ENCODE measurements around the gene NEMP1.
"Not testable (repeated sequence)": the region's sequence is repeated elsewhere in the genome, so short reads cannot be mapped to it uniquely, and the experiment has no call there.

NEMP1 gene

GRCh38 chr12:57053146-57053545 is 25.4 kb downstream of the NEMP1 start:
- DNase-seq = not testable (repeated sequence)

GRCh38 chr12:57051011-57051410 is 27.6 kb downstream of the NEMP1 start:
- DNase-seq = no peak

DNA sequence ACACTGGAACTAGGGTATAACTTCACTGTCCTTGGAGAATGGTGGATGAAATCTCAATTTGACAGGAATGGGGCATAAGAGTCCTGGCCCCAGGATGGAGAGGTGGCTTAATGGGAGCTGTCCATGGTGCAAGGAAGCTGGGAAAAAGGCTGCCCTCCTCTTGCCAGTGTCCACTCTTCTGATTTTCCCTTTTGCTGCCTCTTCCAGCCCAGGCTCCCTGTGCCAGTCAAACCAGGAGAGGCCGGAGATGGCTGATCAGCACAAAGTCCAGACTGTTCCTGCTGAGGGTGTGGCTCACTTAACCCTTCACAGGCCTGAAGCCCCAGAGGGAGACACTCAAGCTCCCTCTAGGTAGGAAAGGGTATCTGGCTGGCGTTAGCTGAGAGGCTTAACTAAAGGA is 28.7 kb downstream of the NEMP1 start, which contains the start of gene MYO1A:
TSS of gene MYO1A (minus strand) at position 240 of the 400 bp plus-strand sequence. CDS start 1,806 bp downstream, outside the sequence.
- no peak for DNase-seq

DNA sequence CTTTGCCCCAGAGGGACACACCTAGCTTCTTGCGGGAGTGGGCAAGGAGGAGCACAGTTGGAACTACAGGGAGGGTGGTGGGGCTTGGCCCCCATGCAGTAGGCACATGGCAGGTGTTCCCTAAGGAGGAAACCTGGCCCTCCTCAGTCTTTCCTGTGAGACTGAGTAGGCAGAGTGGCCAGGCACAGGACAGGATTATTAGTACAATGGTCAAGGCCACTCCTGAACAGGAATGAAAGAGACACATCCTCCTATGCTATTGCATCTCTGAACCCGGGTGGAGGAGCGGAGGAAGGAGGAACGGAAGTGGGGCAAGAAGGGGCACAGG is 29.5 kb downstream of the NEMP1 start:
- DNase-seq = no peak

DNA sequence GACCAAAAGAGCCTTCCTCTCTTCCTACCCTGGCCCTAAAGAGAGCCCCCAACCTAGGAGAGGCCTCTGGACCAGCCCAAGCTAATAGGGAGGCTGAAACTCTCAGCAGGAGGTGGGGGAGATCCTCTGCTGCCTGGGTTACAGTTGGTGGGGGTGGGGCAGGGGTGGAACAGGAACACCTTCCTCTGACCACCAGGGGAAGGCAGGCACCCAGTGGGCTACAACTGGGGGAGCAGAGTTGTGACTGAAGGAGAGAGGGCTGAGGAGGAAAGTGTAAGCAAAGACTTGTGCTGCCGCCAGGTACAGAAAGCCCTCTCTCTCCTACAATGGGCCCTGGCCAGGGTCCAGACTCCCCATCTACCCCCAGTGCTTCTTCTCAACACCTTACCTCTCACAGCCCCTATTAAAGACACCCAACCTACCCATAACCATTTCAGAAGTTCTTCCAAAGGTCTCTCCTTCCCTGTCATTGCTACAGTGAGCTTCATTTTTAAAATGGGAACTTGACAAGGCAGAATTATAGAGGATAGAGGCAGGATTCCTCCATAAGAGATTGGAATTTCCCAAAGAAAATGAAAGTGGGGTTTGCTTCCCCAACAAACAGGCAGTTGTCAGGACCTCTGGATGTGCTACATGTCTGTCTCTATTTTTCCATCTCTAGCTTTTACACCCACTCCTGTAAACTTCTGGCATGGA is 30.0 kb downstream of the NEMP1 start:
- peak; percentile 54 for DNase-seq

- DNase-seq = peak; percentile 61
These were observed 30.6 kb downstream of the NEMP1 start for GRCh38 chr12:57047981-57048380.

GRCh38 chr12:57046947-57047890 is 31.4 kb downstream of the NEMP1 start:
- peak; percentile 77 for DNase-seq

DNA sequence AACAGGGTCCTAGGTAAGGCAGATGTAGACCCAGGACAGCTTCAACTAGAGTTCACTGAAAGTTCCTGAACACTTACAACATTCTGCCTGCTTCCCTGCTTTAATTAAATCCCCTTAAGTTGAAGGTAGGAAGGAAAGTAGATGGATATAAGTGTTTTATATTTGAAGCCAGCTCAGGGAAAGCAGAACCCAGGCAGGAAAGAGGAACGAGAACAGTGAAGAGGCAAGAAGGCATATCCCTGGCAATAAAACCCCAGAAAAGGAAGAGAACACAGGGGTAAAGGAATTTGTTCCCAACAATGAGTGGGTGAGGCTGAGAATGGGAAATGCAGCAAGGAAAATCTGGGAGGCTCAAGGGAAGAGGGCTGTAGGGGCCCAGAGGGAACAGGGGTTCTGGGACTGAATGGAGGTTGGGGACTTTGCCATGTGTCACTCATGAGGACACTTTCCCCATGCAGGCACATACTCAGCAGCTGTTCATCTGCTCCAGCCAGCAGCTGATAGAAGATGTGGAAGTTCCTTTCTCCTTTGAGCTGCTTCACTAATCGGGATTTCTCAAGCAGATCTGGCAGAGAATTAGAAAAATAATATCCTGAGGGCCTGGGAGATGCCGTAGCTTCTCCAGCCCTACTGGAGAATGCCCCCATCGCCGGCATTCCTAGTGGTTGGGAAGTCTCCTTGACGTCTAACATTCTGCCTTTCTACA is 32.4 kb downstream of the NEMP1 start:
- DNase-seq = no peak

- no peak for DNase-seq
These were observed 33.7 kb downstream of the NEMP1 start for GRCh38 chr12:57044889-57045288.

GRCh38 chr12:57044468-57044867 is 34.1 kb downstream of the NEMP1 start:
- no peak for DNase-seq

GRCh38 chr12:57042695-57043094 is 35.9 kb downstream of the NEMP1 start:
- no peak for DNase-seq

- no peak for DNase-seq
These were observed 37.8 kb downstream of the NEMP1 start for GRCh38 chr12:57040750-57041149.

- no peak for DNase-seq
These were observed 38.4 kb downstream of the NEMP1 start for GRCh38 chr12:57040211-57040610.

GRCh38 chr12:57039016-57039798 is 39.4 kb downstream of the NEMP1 start:
- no peak for DNase-seq

GRCh38 chr12:57037264-57037663 is 41.3 kb downstream of the NEMP1 start:
- DNase-seq = no peak

DNA sequence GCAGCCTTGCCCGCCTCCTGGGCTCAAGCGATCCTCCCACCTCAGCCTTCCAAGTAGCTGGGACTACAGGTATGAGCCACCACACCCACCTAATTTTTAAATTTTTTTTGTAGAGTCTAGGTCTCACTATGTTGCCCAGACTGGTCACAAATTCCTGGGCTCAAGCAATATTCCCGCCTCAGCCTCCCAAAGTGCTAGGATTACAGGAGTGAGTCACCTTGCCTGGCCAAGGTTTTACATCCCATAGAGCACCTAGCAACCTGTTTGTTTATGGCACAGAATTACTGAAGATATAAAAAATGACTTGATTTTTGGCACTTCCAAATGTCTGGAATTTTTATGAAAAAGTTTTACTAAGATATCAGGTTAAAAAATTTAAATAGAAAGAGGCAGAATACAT is 45.2 kb downstream of the NEMP1 start:
- DNase-seq = no peak

- no peak for DNase-seq
These were observed 46.8 kb downstream of the NEMP1 start for GRCh38 chr12:57031789-57032188.

- DNase-seq = no peak
These were observed 47.4 kb downstream of the NEMP1 start for GRCh38 chr12:57031138-57031725.

DNA sequence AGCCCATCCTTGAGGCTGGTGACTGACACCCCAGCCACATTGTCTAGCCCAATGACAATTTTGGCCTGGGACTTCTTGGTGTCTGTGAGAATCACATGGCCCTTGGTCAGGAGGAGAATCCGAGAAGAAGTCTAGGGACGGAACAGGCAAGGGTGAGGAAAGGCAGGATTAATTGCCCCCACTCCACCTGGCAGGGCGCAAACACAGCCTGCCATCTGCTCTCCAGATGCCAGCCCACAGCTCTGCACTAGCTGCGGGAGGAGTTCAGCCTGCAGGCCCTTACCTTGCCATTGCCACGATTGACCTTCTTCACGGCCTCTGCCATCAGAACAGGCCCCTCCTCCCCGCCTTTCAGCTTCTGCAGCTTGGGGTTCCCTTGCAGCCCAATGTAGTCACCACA is 49.1 kb downstream of the NEMP1 start:
- no peak for DNase-seq

DNA sequence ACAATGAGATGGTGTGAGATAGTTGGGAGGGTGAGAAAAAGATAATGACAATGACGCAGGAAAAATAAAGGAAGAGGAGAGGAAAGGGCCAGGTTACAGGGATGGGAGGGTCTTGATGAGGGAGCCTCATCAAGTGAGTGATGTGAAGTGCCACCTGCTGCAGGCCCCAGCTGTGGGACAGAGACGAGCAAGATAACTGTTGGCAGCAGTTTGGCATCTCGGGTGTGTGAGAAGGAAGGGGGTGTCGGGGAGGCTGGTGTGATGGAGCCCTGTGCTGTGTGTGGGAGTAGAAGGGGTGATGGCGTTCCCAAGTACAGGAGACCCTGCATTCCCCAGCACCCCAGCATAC is 50.8 kb downstream of the NEMP1 start:
- DNase-seq = no peak

GRCh38 chr12:57027011-57027804 is 51.4 kb downstream of the NEMP1 start:
- DNase-seq = peak; percentile 67

DNA sequence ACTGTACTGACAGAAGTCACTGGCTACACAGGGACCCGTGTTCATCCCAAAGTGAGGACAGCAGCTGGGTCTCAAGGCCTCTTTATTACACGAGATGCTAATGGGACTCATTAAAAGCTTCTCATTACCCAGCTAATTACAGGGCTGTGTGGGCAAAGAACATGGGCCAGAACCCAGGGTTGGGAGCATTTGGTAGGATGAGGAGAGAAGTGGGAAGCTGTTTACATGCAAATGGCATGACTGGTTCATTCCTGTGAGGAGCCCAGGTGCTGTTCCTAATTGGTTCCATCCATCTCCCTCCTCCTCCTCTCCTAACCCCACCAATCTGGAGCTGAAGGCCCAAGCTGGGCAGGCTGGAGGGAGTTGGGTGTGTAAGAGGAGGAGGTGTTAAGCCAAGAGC is 53.4 kb downstream of the NEMP1 start:
- DNase-seq = no peak

Data from activated CD8-positive, alpha-beta memory T cell treated with anti-CD3 and anti-CD28 coated beads for 24 hours (primary cell).